Astrocyte (in vitro differentiated cells and primary cell): ENCODE measurements around the gene PTPRN2. TPM values are rescaled to one million over a fixed set of nuclear protein-coding genes. Genes with fewer than 3 reads are reported as not detected.

ENCODE experiments used
- DNase-seq: peaks from one replicate; pipeline ENCODE4 v3.0.0-alpha.2; 2010; ENCODE audit warnings: low read depth
- FAIRE-seq: peaks from 2 replicates; lab custom pipeline; 2011; peaks lifted over from hg19 to GRCh38; lab: Jason Lieb, UNC
- H2AFZ ChIP-seq: 2 replicates; pipeline ENCODE4 v1.6.0; 2012; ENCODE audit warnings: low read depth, low read length, inconsistent platforms
- H3K27ac ChIP-seq: 2 replicates; pipeline ENCODE4 v1.5.1; 2011; ENCODE audit warnings: low read depth, low read length, inconsistent platforms
- H3K27me3 ChIP-seq: 2 replicates; pipeline ENCODE4 v1.6.0; 2011; ENCODE audit warnings: low read length, inconsistent platforms; ENCODE audit not compliant: insufficient read depth
- H3K36me3 ChIP-seq: 2 replicates; pipeline ENCODE4 v1.5.1; 2011; ENCODE audit warnings: low read length, inconsistent platforms; ENCODE audit not compliant: insufficient read depth
- H3K4me1 ChIP-seq: 2 replicates; pipeline ENCODE4 v1.5.1; 2011; ENCODE audit warnings: low read length, inconsistent platforms; ENCODE audit not compliant: insufficient read depth
- H3K4me2 ChIP-seq: 2 replicates; pipeline ENCODE4 v1.6.0; 2012; ENCODE audit warnings: low read length, inconsistent platforms
- H3K4me3 ChIP-seq: 2 replicates; pipeline ENCODE4 v1.5.1; 2011; ENCODE audit warnings: low read depth, mild to moderate bottlenecking, low read length, inconsistent platforms; ENCODE audit not compliant: insufficient read depth
- H3K79me2 ChIP-seq: 2 replicates; pipeline ENCODE4 v1.6.0; 2012; ENCODE audit warnings: mild to moderate bottlenecking, low read length, inconsistent platforms; ENCODE audit not compliant: insufficient read depth
- H3K9ac ChIP-seq: 2 replicates; pipeline ENCODE4 v1.6.0; 2012; ENCODE audit warnings: mild to moderate bottlenecking, low read length, inconsistent platforms
- H3K9me3 ChIP-seq: 2 replicates; pipeline ENCODE4 v1.5.1; 2012; ENCODE audit warnings: low read depth, mild to moderate bottlenecking, low read length, inconsistent platforms; ENCODE audit not compliant: insufficient read depth
- H4K20me1 ChIP-seq: 2 replicates; pipeline ENCODE4 v1.6.0; 2012; ENCODE audit warnings: low read length, inconsistent platforms; ENCODE audit not compliant: insufficient read depth
- H3K27ac Mint-ChIP-seq: one replicate; pipeline ENCODE4 v1.8.0; 2021; ENCODE audit warnings: mild to moderate bottlenecking, mixed read lengths; ENCODE audit not compliant: unreplicated experiment
- H3K27me3 Mint-ChIP-seq: one replicate; pipeline ENCODE4 v1.8.0; 2021; ENCODE audit warnings: low read depth, mixed read lengths; ENCODE audit not compliant: unreplicated experiment
- H3K36me3 Mint-ChIP-seq: one replicate; pipeline ENCODE4 v1.8.0; 2021; ENCODE audit warnings: low read depth, mixed read lengths; ENCODE audit not compliant: unreplicated experiment
- H3K4me1 Mint-ChIP-seq: one replicate; pipeline ENCODE4 v1.8.0; 2021; ENCODE audit warnings: low read depth, mixed read lengths; ENCODE audit not compliant: unreplicated experiment
- H3K4me3 Mint-ChIP-seq: one replicate; pipeline ENCODE4 v1.8.0; 2021; ENCODE audit warnings: mild to moderate bottlenecking, moderate library complexity, mixed read lengths; ENCODE audit not compliant: unreplicated experiment
- H3K9me3 Mint-ChIP-seq: one replicate; pipeline ENCODE4 v1.8.0; 2021; ENCODE audit warnings: mild to moderate bottlenecking, mixed read lengths; ENCODE audit not compliant: unreplicated experiment
- CTCF ChIP-seq: IDR thresholded peaks from 2 replicates; pipeline ENCODE4 v1.5.1; 2011; ENCODE audit warnings: low read depth, mild to moderate bottlenecking, inconsistent platforms, low read length, moderate library complexity; ENCODE audit not compliant: insufficient read depth
- EZH2 ChIP-seq: IDR thresholded peaks from 2 replicates; pipeline ENCODE4 v1.6.1; 2012; ENCODE audit warnings: mild to moderate bottlenecking, low read length, inconsistent platforms; ENCODE audit not compliant: insufficient read depth
- total RNA-seq: library from RNA; stranded (reverse); gene quantifications from 2 replicates; pipeline ENCODE4 v1.2.1, GENCODE V29; 2021

The PTPRN2 gene
- total RNA-seq, 1 donor from 2014 or later: 0.09 TPM

DNA sequence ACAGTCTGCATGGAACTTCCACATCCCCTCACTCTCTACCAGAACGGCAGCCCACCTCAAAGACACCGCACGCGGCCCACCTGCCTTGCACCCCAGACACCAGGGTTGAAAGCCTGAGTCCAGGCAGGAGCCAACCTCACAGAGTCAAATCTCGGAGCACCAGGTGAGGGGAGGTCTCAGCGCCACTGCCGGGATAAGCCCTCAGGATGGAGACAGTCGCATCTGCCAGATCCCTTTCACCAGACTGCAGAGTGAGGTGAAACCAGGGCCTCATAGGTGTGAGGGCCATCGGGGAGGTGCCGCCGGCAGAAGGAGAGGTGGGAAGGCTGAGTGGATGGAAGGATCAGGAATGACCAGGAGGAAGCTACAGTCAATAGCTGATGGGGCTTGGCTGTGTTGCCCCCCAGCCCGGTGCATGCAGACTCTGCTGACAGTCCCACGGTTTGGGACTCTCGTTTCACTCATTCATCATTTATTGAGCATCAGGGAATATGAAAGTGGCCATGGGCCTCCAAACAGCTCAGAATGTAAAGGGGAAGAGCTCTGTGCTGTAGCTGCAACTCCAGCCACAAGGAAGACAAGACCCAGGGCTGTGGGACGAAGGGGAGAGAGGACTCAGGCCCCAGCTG lies 315.0 kb downstream of the PTPRN2 start:
- no peaks in the 10 kb centered on the region for H3K4me1 Mint-ChIP-seq
- no peaks in the 10 kb centered on the region for H4K20me1 ChIP-seq
- H3K36me3 ChIP-seq: no peaks in the 10 kb centered on the region
- H3K9me3 Mint-ChIP-seq: peaks cover 15% of the 10 kb centered on the region
- no peak overlapping the region for H3K4me3 ChIP-seq
- DNase-seq: no peak
- no peaks in the 10 kb centered on the region for H3K79me2 ChIP-seq
- H3K4me1 ChIP-seq: no peaks in the 10 kb centered on the region
- H3K27me3 Mint-ChIP-seq: no peaks in the 10 kb centered on the region
- H3K27me3 ChIP-seq: no peaks in the 10 kb centered on the region
- no peak overlapping the region for H3K4me3 Mint-ChIP-seq
- H3K36me3 Mint-ChIP-seq: no peaks in the 10 kb centered on the region
- TF ChIP-seq CTCF: no peak
- TF ChIP-seq EZH2: no peak
- no peak overlapping the region for H2AFZ ChIP-seq
- H3K4me2 ChIP-seq: no peak overlapping the region
- H3K9ac ChIP-seq: no peak overlapping the region
- H3K27ac Mint-ChIP-seq: no peak overlapping the region
- no peak overlapping the region for H3K27ac ChIP-seq
- H3K9me3 ChIP-seq: no peaks in the 10 kb centered on the region
- FAIRE-seq: no peak

GRCh38 chr7:158272091-158272490 lies 315.5 kb downstream of the PTPRN2 start:
- no peak overlapping the region for H3K4me3 Mint-ChIP-seq
- no peaks in the 10 kb centered on the region for H3K9me3 ChIP-seq
- H3K79me2 ChIP-seq: no peaks in the 10 kb centered on the region
- no peaks in the 10 kb centered on the region for H3K36me3 Mint-ChIP-seq
- H3K27ac Mint-ChIP-seq: no peak overlapping the region
- H4K20me1 ChIP-seq: no peaks in the 10 kb centered on the region
- no peak overlapping the region for H3K9ac ChIP-seq
- no peaks in the 10 kb centered on the region for H3K36me3 ChIP-seq
- DNase-seq (no peak), FAIRE-seq (no peak)
- peaks cover 17% of the 10 kb centered on the region for H3K9me3 Mint-ChIP-seq
- no peak overlapping the region for H3K27ac ChIP-seq
- H3K4me3 ChIP-seq: no peak overlapping the region
- H3K4me2 ChIP-seq: no peak overlapping the region
- no peaks in the 10 kb centered on the region for H3K27me3 Mint-ChIP-seq
- no peak overlapping the region for H2AFZ ChIP-seq
- H3K27me3 ChIP-seq: no peaks in the 10 kb centered on the region
- TF ChIP-seq EZH2: no peak
- TF ChIP-seq CTCF: no peak
- no peaks in the 10 kb centered on the region for H3K4me1 Mint-ChIP-seq
- no peaks in the 10 kb centered on the region for H3K4me1 ChIP-seq

DNA sequence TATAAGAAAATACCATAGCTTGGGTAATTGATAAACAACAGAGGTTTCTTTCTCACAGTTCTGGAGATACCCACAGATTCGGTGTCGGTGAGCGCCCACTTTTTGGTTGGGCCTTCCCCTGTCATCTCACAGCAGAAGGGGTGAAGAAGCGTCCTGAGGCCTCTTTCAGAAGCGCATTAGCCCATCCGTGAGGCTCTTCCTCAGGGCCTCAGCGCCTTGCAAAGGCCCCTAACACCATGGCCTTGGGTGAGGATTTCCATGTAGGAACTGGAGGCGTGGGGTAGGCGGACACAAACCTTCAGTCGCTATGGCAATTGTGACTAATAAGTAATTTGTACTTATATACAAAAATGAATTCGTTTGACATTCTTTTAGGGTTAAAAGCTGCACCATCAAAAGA lies 316.0 kb downstream of the PTPRN2 start:
- no peaks in the 10 kb centered on the region for H3K9me3 ChIP-seq
- H3K27me3 ChIP-seq: no peaks in the 10 kb centered on the region
- no peaks in the 10 kb centered on the region for H3K36me3 ChIP-seq
- H3K4me1 Mint-ChIP-seq: no peaks in the 10 kb centered on the region
- FAIRE-seq (no peak), DNase-seq (no peak)
- no peak overlapping the region for H3K4me3 Mint-ChIP-seq
- peaks cover 17% of the 10 kb centered on the region for H3K9me3 Mint-ChIP-seq
- no peaks in the 10 kb centered on the region for H3K36me3 Mint-ChIP-seq
- no peak overlapping the region for H2AFZ ChIP-seq
- H3K27ac Mint-ChIP-seq: no peak overlapping the region
- H3K27me3 Mint-ChIP-seq: no peaks in the 10 kb centered on the region
- H3K4me3 ChIP-seq: no peak overlapping the region
- H3K79me2 ChIP-seq: no peaks in the 10 kb centered on the region
- H3K4me1 ChIP-seq: no peaks in the 10 kb centered on the region
- TF ChIP-seq EZH2: no peak
- no peaks in the 10 kb centered on the region for H4K20me1 ChIP-seq
- H3K27ac ChIP-seq: no peak overlapping the region
- no peak overlapping the region for H3K4me2 ChIP-seq
- H3K9ac ChIP-seq: no peak overlapping the region
